Measurements from ENCODE around the gene HS3ST3B1. TPM values are rescaled to one million over a fixed set of nuclear protein-coding genes. Genes with fewer than 3 reads are reported as not detected.

Gene HS3ST3B1
- total RNA-seq, 1 experiment from 2014 or later: 0.33 TPM

DNA sequence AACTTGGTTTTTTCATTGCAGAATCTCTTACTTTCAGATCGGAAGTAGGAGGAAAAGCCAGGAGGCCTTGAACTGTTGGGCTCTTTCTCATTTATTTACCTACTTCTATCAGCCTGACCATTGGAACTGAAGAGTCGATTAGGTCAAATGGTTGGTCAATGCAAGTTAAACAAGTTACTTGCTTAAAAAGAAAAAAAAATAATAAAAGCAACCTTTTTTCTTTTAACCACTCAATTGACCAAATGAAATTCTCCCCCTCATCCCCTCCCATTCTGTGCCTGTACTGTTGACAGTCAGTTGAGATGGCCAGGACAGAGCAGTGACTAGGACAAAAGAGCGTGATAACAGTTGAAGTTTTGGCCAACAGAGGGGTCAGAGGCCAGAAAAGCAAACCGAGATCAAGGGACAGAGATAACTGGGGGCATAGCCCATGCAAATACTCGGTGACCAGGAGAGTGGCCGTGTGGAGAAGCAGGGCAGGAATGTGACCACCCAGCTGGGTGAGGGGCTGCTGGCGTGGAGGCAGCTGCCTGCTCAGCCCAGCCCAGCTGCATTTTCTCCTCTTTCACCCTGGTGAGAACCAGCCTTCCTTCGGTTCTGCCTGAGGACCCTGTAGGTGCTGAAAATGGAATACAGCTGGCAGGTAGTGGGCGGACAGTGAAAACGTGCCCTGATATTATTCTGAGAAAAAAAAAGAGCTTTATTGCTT lies 72.2 kb downstream of the HS3ST3B1 start:
- Histone ChIP-seq H3F3A (ENCODE audit: low read length, unreplicated experiment) (no peaks in the 10 kb centered on the region), H2AFZ (ENCODE audit: low read length) (no peak overlapping the region), H3K4me2 (ENCODE audit: low read length) (no peak overlapping the region), H3K9me2 (replicated peaks; ENCODE audit: low read length) (no peaks in the 10 kb centered on the region), H3K27ac (ENCODE audit: low read length) (no peak overlapping the region), H3K27me3 (ENCODE audit: low read length) (peaks cover 60% of the 10 kb centered on the region), H4K20me1 (ENCODE audit: low read length) (no peaks in the 10 kb centered on the region), H3K9ac (ENCODE audit: low read length) (no peak overlapping the region), H3K9me3 (ENCODE audit: low read length) (no peaks in the 10 kb centered on the region), H3K4me1 (ENCODE audit: insufficient read depth, low read length) (no peaks in the 10 kb centered on the region), H3K36me3 (ENCODE audit: low read depth, low read length) (no peaks in the 10 kb centered on the region), H3K4me3 (ENCODE audit: low read length) (no peak overlapping the region), H3K79me2 (ENCODE audit: low read length) (no peaks in the 10 kb centered on the region)
- BruUV-seq (replicated peaks): no TSS peak
- intact Hi-C loops (cut with micrococcal nuclease): no loop called here
- TF ChIP-seq, protein P1, sequence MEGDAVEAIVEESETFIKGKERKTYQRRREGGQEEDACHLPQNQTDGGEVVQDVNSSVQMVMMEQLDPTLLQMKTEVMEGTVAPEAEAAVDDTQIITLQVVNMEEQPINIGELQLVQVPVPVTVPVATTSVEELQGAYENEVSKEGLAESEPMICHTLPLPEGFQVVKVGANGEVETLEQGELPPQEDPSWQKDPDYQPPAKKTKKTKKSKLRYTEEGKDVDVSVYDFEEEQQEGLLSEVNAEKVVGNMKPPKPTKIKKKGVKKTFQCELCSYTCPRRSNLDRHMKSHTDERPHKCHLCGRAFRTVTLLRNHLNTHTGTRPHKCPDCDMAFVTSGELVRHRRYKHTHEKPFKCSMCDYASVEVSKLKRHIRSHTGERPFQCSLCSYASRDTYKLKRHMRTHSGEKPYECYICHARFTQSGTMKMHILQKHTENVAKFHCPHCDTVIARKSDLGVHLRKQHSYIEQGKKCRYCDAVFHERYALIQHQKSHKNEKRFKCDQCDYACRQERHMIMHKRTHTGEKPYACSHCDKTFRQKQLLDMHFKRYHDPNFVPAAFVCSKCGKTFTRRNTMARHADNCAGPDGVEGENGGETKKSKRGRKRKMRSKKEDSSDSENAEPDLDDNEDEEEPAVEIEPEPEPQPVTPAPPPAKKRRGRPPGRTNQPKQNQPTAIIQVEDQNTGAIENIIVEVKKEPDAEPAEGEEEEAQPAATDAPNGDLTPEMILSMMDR (conservative IDR thresholded peaks at IDR 0.05; ENCODE audit: low read depth, low read length): no peak
- TF ChIP-seq EZH2 (IDR thresholded peaks at IDR 0.05; ENCODE audit: low read length, unreplicated experiment): no peak
- no peak for TF ChIP-seq EZH2phosphoT487 (IDR thresholded peaks at IDR 0.05; ENCODE audit: borderline replicate concordance, low read length)
- ChIA-PET POLR2A (ENCODE audit: unreplicated experiment) (no interaction called here), CTCF (no interaction called here)
- ATAC-seq: no peak
- no peak for DNase-seq

DNA sequence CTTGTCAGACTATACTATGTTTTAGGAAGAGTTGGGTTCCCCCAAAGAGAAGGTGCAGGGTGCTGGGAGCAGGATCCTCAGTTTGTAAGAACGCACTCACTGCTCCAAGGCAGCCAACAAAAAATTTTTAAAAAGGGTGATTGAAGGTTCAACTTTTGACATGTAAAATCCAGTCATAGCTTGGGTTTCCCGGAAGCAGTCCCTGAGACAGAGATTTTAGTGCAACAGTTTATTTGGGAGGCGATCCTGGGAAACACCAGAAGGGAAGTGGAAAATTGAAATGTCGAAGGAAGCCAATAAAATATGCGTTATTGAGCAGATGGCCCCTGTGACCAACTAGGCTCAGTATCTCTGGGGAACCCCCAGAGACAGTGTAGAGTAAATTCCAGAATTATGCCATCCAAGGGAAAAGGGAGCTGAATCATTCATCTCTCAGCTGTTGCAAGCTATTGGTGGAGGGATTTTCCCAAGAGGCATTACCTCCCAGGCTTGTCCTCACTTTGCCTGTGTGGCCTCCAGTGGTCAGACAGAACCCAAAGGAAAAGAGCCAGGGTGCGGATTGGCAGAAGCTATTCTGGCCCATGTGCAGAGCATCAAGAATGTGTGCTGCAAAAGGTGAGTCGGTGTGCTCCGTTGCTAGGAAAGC lies 72.9 kb downstream of the HS3ST3B1 start:
- DNase-seq (no peak), ATAC-seq (no peak)
- Histone ChIP-seq H3K27me3 (ENCODE audit: low read length) (peaks cover 53% of the 10 kb centered on the region), H3K9me2 (replicated peaks; ENCODE audit: low read length) (no peaks in the 10 kb centered on the region), H3K36me3 (ENCODE audit: low read depth, low read length) (no peaks in the 10 kb centered on the region), H2AFZ (ENCODE audit: low read length) (no peak overlapping the region), H3K4me2 (ENCODE audit: low read length) (no peak overlapping the region), H3F3A (ENCODE audit: low read length, unreplicated experiment) (no peaks in the 10 kb centered on the region), H3K4me3 (ENCODE audit: low read length) (no peak overlapping the region), H3K9me3 (ENCODE audit: low read length) (no peaks in the 10 kb centered on the region), H3K27ac (ENCODE audit: low read length) (no peak overlapping the region), H3K4me1 (ENCODE audit: insufficient read depth, low read length) (no peaks in the 10 kb centered on the region), H3K79me2 (ENCODE audit: low read length) (no peaks in the 10 kb centered on the region), H4K20me1 (ENCODE audit: low read length) (no peaks in the 10 kb centered on the region), H3K9ac (ENCODE audit: low read length) (no peak overlapping the region)
- CTCF ChIA-PET: no interaction called here
- intact Hi-C loops (cut with micrococcal nuclease): no loop called here
- POLR2A ChIA-PET (ENCODE audit: unreplicated experiment): no interaction called here
- no TSS peak for BruUV-seq (replicated peaks)
- TF ChIP-seq EZH2 (IDR thresholded peaks at IDR 0.05; ENCODE audit: low read length, unreplicated experiment): no peak
- TF ChIP-seq EZH2phosphoT487 (IDR thresholded peaks at IDR 0.05; ENCODE audit: borderline replicate concordance, low read length): no peak
- TF ChIP-seq, protein P1 (conservative IDR thresholded peaks at IDR 0.05; ENCODE audit: low read depth, low read length): no peak

DNA sequence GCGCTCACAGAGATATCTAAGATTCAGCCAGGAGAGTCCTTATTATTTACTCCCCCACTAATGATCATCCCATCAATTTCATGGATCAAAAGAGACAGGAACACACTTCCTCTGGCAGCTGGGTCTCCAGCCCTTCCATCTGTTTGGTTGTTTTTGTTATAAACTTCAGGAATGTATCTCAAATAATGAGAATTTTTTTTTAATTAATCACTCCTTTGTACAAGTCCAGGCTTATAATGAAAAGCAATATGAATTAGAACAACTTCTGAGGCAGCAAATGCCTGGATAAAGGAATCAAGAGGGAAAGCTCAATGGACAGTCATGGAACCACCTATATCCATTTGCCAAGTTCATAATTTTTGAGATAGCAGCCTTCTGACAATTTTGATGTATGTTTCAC lies 73.4 kb downstream of the HS3ST3B1 start:
- no peaks in the 10 kb centered on the region for H4K20me1 ChIP-seq (ENCODE audit: low read length)
- DNase-seq (no peak), ATAC-seq (no peak)
- H2AFZ ChIP-seq (ENCODE audit: low read length): no peak overlapping the region
- H3K9me2 ChIP-seq (replicated peaks; ENCODE audit: low read length): no peaks in the 10 kb centered on the region
- ChIA-PET POLR2A (ENCODE audit: unreplicated experiment) (no interaction called here), CTCF (no interaction called here)
- no TSS peak for BruUV-seq (replicated peaks)
- H3K36me3 ChIP-seq (ENCODE audit: low read depth, low read length): no peaks in the 10 kb centered on the region
- H3F3A ChIP-seq (ENCODE audit: low read length, unreplicated experiment): no peaks in the 10 kb centered on the region
- intact Hi-C loops (cut with micrococcal nuclease): no loop called here
- H3K27ac ChIP-seq (ENCODE audit: low read length): no peak overlapping the region
- H3K27me3 ChIP-seq (ENCODE audit: low read length): peaks cover 51% of the 10 kb centered on the region
- no peak overlapping the region for H3K9ac ChIP-seq (ENCODE audit: low read length)
- no peaks in the 10 kb centered on the region for H3K9me3 ChIP-seq (ENCODE audit: low read length)
- H3K4me2 ChIP-seq (ENCODE audit: low read length): no peak overlapping the region
- no peaks in the 10 kb centered on the region for H3K79me2 ChIP-seq (ENCODE audit: low read length)
- H3K4me1 ChIP-seq (ENCODE audit: insufficient read depth, low read length): no peaks in the 10 kb centered on the region
- H3K4me3 ChIP-seq (ENCODE audit: low read length): no peak overlapping the region
- TF ChIP-seq, protein P1 (conservative IDR thresholded peaks at IDR 0.05; ENCODE audit: low read depth, low read length): no peak
- TF ChIP-seq EZH2phosphoT487 (IDR thresholded peaks at IDR 0.05; ENCODE audit: borderline replicate concordance, low read length) (no peak), EZH2 (IDR thresholded peaks at IDR 0.05; ENCODE audit: low read length, unreplicated experiment) (no peak)
